GM12874 (cell line): ENCODE measurements around the gene CREB3L2.

Experiments
- TF ChIP-seq, protein P1 (sequence below): IDR thresholded peaks from 2 replicates; pipeline ENCODE4 v1.5.1; 2011; ENCODE audit warnings: low read depth, mild to moderate bottlenecking, control low read depth, low read length, moderate library complexity; ENCODE audit not compliant: insufficient read depth

The CREB3L2 gene

DNA sequence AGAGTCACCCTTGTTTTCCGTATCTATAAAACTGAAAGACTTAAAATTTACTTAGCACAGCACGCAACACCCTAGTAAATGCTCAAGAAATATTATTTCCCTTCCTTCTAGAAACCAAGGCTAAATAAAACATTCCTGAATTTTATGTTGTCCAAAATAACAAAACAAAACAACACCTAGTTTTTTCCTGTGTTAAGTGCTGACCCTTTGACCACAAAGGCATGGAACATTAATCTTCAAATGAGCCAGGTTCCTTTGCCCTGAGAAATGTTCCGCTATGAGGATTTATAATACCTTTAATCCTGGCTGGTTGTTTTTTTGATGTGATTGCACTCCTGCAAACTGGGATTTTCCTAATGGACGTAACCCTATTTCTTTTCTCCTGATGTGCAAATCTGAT, 126.1 kb downstream of the CREB3L2 start:
- TF ChIP-seq, protein P1, sequence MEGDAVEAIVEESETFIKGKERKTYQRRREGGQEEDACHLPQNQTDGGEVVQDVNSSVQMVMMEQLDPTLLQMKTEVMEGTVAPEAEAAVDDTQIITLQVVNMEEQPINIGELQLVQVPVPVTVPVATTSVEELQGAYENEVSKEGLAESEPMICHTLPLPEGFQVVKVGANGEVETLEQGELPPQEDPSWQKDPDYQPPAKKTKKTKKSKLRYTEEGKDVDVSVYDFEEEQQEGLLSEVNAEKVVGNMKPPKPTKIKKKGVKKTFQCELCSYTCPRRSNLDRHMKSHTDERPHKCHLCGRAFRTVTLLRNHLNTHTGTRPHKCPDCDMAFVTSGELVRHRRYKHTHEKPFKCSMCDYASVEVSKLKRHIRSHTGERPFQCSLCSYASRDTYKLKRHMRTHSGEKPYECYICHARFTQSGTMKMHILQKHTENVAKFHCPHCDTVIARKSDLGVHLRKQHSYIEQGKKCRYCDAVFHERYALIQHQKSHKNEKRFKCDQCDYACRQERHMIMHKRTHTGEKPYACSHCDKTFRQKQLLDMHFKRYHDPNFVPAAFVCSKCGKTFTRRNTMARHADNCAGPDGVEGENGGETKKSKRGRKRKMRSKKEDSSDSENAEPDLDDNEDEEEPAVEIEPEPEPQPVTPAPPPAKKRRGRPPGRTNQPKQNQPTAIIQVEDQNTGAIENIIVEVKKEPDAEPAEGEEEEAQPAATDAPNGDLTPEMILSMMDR, result no peak

DNA sequence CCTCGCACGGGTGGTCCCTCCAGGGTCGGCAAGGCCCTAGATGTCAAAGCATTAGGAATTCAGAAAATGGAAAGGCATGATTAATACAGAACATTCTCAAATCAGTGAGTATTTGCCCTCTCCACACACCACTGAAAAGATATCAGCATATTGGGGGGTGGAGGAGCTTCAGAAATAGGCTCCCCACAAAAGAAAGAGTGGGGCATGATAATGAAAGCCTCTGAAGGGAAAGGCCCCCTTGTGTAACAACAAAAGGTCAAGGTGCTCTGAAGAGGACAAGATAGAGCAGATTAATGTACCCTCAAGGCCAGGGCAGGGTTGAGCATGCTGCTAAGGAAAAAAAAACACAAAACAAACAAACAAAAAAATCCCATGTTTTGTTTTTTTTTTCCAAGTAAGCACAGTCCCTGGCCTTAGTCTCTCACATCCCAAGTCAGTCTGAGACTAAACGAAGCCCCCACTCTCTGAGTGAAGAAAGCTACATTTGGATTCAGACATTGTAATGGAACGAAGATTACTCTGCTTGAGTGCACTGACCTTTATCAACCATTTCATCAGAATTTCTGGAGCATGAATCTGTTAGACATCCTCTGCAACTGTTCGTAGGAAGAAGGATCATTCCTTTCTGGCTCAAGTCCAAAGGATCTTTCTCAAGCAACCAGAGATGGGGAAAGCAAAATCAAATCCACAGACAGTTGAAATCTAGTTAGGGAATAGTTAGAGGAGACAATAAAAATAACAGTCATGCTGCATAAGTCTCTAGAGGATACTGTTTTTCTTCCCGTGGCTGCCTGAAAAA, 127.7 kb downstream of the CREB3L2 start:
- TF ChIP-seq, protein P1, result no peak

GRCh38 chr7:137873524-137873923, 128.4 kb downstream of the CREB3L2 start:
- TF ChIP-seq, protein P1, result no peak

DNA sequence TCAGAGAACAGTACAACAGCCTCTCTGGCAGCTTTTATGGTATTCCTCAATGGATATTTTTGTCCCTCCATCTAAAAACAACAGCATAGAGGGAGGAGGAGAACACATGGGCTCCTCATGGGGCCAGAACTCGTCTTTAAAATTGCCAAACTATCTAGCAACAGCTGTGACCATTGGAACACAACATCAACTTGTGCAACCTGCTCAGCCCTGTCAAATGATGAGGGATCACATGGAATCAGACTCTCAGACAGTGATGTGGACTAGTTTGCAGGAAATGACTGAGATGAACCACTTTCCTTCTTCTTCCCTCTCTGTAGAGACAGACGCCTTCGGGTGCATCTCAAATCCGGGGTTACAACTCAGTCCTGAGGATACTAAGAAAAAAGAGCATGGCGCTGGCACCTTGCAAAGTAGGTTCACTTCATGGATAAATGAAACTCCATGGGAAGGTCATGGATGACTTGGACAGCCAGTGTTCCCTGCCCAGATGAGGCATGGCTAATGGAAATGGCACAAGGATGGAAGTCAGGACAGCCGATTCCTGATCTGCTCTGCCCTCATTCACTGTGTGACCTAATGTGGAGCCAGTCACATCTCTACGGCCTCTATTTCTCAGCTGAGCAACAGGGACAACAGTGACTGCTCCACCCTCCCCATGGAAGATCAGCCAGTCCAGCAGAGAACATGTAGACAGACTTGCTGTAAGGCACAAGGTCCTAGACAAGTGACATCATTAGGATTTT, 130.5 kb downstream of the CREB3L2 start:
- TF ChIP-seq, protein P1, result no peak

DNA sequence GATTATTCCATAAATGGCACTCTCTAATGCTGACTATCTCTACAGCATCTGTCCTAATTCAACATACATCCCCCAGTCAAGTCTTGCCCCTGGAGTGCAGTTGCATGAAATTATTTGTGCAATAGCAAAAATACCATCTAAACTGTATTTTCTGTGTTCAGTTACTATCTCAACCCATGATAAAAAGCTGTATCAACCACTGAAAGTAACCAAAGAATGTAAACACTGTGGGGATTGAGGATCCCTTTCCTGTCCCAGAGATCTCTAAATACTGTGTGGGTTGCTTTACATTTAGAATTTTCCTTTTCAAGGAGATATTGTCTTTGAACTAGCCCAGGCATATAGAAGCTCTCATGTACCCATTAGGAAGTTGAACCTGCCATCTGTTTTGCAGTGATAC, 131.2 kb downstream of the CREB3L2 start:
- TF ChIP-seq, protein P1, result no peak

DNA sequence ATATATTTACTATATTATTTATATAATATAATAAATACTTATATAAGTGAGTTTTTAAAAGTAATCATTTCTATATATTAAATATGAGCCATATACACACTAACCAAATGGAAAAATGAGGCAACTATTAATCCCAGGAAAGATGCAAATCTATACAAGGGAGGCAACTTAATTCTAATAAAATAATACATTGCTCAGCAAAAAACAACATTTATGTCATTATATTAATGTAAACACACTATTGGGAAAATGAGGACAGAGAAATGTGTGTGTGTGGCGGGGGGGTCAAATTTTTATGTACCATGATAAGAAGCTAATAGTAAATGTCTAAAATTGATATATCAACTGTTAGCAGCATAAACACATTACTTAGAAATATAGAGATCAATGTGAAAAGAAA, 131.8 kb downstream of the CREB3L2 start:
- TF ChIP-seq, protein P1, result no peak

GRCh38 chr7:137869260-137869659, 132.6 kb downstream of the CREB3L2 start:
- TF ChIP-seq, protein P1, result no peak
